Epithelial cell of proximal tubule (primary cell): ENCODE results near the gene DSG2. TPM values are rescaled to one million over a fixed set of nuclear protein-coding genes. Genes with fewer than 3 reads are reported as not detected.

ENCODE experiments used
- DNase-seq: peaks from one replicate; pipeline ENCODE4 v3.0.0-alpha.2; 2011; ENCODE audit warnings: low read depth
- H3K4me3 ChIP-seq: 2 replicates; pipeline ENCODE4 v1.5.1; 2011; ENCODE audit warnings: low read depth, mild to moderate bottlenecking, low read length
- CTCF ChIP-seq: conservative IDR thresholded peaks from 2 replicates; pipeline ENCODE4 v1.5.1; 2012; ENCODE audit warnings: low read depth, mild to moderate bottlenecking, low read length
- total RNA-seq: library from RNA; depleted of rRNA; stranded (reverse); fragments of >200 nt; gene quantifications from 2 replicates; pipeline ENCODE4 v1.2.3, GENCODE V29; 2015

Gene DSG2
- total RNA-seq, 1 donor from 2014 or later: 58.8 TPM

GRCh38 chr18:31574359-31574758 is 76.4 kb downstream of the DSG2 start:
- TF ChIP-seq CTCF: no peak
- no peak for DNase-seq
- H3K4me3 ChIP-seq: no peak overlapping the region

GRCh38 chr18:31575515-31576257 is 77.7 kb downstream of the DSG2 start:
- no peak for DNase-seq

GRCh38 chr18:31576670-31577069 is 78.7 kb downstream of the DSG2 start:
- no peak overlapping the region for H3K4me3 ChIP-seq
- DNase-seq: no peak
- no peak for TF ChIP-seq CTCF

More at GRCh38 chr18:31575515-31576257, 77.7 kb downstream of the DSG2 start:
- no peak overlapping the region for H3K4me3 ChIP-seq
- TF ChIP-seq CTCF: no peak

- no peak for DNase-seq
- TF ChIP-seq CTCF: no peak
- no peak overlapping the region for H3K4me3 ChIP-seq
These were observed 79.2 kb downstream of the DSG2 start for GRCh38 chr18:31577195-31577594.

- H3K4me3 ChIP-seq: no peak overlapping the region
- no peak for DNase-seq
- no peak for TF ChIP-seq CTCF
These were observed 80.1 kb downstream of the DSG2 start for GRCh38 chr18:31578126-31578525.

- no peak for TF ChIP-seq CTCF
- no peak overlapping the region for H3K4me3 ChIP-seq
- no peak for DNase-seq
These were observed 81.4 kb downstream of the DSG2 start for GRCh38 chr18:31579375-31579774.
